T-helper 17 cell (primary cell): ENCODE measurements around the gene KEAP1. TPM values are rescaled to one million over a fixed set of nuclear protein-coding genes. Genes with fewer than 3 reads are reported as not detected.

Experiments used
- ATAC-seq: fragments of 150-1000 bp; cut with Tn5 transposase; 2 replicates; pipeline ENCODE4 v1.10.0; 2021; ENCODE audit warnings: mild to moderate bottlenecking, moderate library complexity
- DNase-seq, 3 donors: peaks; one replicate each; pipeline versions ENCODE4 v3.0.0 to v3.0.0-alpha.2; 2020 to 2021
- H3K9me3 ChIP-seq: one replicate; pipeline ENCODE4 v1.7.0; 2013; ENCODE audit warnings: low read length, mild to moderate bottlenecking; ENCODE audit not compliant: control insufficient read depth, poor library complexity, severe bottlenecking
- H3K27ac Mint-ChIP-seq: one replicate; pipeline ENCODE4 v1.8.0; 2022; ENCODE audit warnings: mild to moderate bottlenecking, moderate library complexity, mixed read lengths
- H3K27me3 Mint-ChIP-seq: one replicate; pipeline ENCODE4 v1.8.0; 2022; ENCODE audit warnings: mixed read lengths
- H3K36me3 Mint-ChIP-seq: one replicate; pipeline ENCODE4 v1.8.0; 2022; ENCODE audit warnings: low read depth, mixed read lengths
- H3K4me1 Mint-ChIP-seq: one replicate; pipeline ENCODE4 v1.8.0; 2022; ENCODE audit warnings: mild to moderate bottlenecking, mixed read lengths
- H3K4me3 Mint-ChIP-seq: one replicate; pipeline ENCODE4 v1.8.0; 2022; ENCODE audit warnings: mild to moderate bottlenecking, moderate library complexity, mixed read lengths
- total RNA-seq, 4 donors: library from RNA in 2 of 4; stranded (reverse) in 2 of 4; gene quantifications; one replicate each; pipeline ENCODE4 v1.2.3 and lab custom pipeline; 2022 to 2026

KEAP1 gene
- total RNA-seq, 2 donors from 2014 or later = 13.7 to 27.3 TPM

GRCh38 chr19:10518444-10519361 is 15.5 kb upstream of the KEAP1 start:
- no peak for ATAC-seq
- H3K27me3 Mint-ChIP-seq = peaks cover 53% of the 10 kb centered on the region

DNA sequence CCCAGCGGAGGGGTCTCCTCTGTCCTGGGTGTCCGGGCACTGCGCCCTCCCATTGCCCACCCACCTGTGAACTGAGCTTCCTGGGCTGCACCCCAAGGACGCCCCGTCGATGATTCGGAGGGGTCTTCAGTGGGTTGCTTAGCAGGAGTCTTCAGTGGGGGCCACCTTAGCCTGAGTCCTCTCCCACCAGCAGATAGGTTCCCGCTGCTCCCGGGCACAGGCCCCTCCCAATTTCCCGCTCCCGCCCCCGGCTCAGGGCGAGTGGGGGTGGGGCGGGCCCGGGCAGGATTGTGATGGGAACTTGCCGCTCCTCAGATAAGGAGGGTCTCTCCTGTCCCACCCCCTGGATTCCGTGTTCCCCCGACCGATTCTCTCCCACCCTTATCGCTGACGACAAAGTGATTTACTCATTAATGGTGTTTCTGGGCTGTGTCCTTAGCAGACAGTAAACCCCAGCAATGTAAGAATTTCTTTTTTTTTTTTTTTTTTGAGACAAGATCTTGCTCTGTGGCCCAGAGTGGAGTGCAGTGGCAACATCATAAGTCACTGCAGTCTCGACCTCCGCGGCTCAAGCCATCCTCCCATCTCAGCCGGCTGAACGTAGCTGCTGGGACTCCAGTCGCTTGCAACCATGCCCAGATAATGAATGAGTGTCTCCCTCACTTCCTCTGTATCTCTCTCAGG is 14.7 kb upstream of the KEAP1 start:
- H3K27ac Mint-ChIP-seq = no peak overlapping the region
- H3K4me3 Mint-ChIP-seq = peak overlapping the region; percentile 80
- DNase-seq (no peak), ATAC-seq (peak; percentile 36)
- peaks cover 19% of the 10 kb centered on the region for H3K36me3 Mint-ChIP-seq
- H3K27me3 Mint-ChIP-seq = peaks cover 61% of the 10 kb centered on the region
- H3K4me1 Mint-ChIP-seq = peaks cover 32% of the 10 kb centered on the region
- H3K9me3 ChIP-seq = no peaks in the 10 kb centered on the region

More at GRCh38 chr19:10518444-10519361, 15.5 kb upstream of the KEAP1 start:
- Mint-ChIP-seq H3K36me3 (peaks cover 15% of the 10 kb centered on the region), H3K4me1 (peaks cover 30% of the 10 kb centered on the region), H3K27ac (no peak overlapping the region), H3K4me3 (peak overlapping the region; percentile 80)
- H3K9me3 ChIP-seq = no peaks in the 10 kb centered on the region
- no peak for DNase-seq

DNA sequence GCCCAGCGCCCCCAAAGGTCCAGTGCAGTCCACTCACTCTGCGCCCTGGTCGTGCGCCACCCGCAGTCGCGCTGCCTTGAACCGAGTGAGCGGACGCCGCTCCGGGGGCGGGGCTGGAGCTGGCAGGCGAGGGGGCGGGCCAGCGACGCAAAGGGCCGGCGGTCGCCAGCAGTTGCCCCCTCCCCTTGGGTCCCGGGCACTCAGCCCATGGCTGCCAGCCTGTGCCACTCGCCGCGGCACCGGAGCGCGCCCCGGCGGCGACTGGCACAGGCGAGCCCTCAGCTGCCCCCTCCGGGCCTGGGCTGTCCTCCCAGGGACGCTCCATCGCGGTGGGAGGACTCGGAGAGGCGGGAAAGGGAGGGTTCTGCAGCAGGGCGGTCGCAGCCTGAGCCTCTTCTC is 14.2 kb upstream of the KEAP1 start, which contains the start of gene S1PR5:
Gene S1PR5 (minus strand): TSS at position 87 of the 399 bp plus-strand sequence. CDS start 2,436 bp downstream, outside the sequence.
- Mint-ChIP-seq H3K36me3 (peaks cover 19% of the 10 kb centered on the region), H3K27ac (no peak within 1 kb of the TSS), H3K4me3 (peak within 1 kb of the TSS; percentile 88), H3K4me1 (peaks cover 32% of the 10 kb centered on the region), H3K27me3 (peaks cover 64% of the 10 kb centered on the region)
- ATAC-seq (peak; percentile 18), DNase-seq (no peak)
- no peaks in the 10 kb centered on the region for H3K9me3 ChIP-seq

GRCh38 chr19:10516671-10517286 is 13.6 kb upstream of the KEAP1 start:
- Mint-ChIP-seq H3K36me3 (peaks cover 19% of the 10 kb centered on the region), H3K4me3 (peak overlapping the region; percentile 88), H3K27me3 (peaks cover 64% of the 10 kb centered on the region), H3K27ac (no peak overlapping the region), H3K4me1 (peaks cover 32% of the 10 kb centered on the region)
- H3K9me3 ChIP-seq = no peaks in the 10 kb centered on the region
- DNase-seq (no peak), ATAC-seq (no peak)

DNA sequence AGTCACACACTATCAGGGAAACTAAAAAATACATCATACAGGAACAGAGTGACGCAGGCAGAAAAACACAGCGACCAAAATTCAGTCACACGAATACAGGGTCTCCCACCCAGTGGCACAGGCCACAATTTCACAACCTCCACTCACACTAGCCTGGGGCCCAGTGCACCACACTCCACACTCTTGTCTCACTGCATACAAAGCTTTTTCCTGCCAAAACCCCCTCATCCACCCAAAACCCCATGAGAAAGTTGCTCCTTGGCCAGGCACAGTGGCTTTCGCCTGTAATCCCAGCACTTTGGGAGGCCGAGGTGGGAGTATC is 12.9 kb upstream of the KEAP1 start:
- no peaks in the 10 kb centered on the region for H3K9me3 ChIP-seq
- Mint-ChIP-seq H3K4me3 (peak overlapping the region; percentile 84), H3K4me1 (peaks cover 32% of the 10 kb centered on the region), H3K27me3 (peaks cover 64% of the 10 kb centered on the region), H3K36me3 (peaks cover 19% of the 10 kb centered on the region), H3K27ac (no peak overlapping the region)
- no peak for ATAC-seq
- no peak for DNase-seq

DNA sequence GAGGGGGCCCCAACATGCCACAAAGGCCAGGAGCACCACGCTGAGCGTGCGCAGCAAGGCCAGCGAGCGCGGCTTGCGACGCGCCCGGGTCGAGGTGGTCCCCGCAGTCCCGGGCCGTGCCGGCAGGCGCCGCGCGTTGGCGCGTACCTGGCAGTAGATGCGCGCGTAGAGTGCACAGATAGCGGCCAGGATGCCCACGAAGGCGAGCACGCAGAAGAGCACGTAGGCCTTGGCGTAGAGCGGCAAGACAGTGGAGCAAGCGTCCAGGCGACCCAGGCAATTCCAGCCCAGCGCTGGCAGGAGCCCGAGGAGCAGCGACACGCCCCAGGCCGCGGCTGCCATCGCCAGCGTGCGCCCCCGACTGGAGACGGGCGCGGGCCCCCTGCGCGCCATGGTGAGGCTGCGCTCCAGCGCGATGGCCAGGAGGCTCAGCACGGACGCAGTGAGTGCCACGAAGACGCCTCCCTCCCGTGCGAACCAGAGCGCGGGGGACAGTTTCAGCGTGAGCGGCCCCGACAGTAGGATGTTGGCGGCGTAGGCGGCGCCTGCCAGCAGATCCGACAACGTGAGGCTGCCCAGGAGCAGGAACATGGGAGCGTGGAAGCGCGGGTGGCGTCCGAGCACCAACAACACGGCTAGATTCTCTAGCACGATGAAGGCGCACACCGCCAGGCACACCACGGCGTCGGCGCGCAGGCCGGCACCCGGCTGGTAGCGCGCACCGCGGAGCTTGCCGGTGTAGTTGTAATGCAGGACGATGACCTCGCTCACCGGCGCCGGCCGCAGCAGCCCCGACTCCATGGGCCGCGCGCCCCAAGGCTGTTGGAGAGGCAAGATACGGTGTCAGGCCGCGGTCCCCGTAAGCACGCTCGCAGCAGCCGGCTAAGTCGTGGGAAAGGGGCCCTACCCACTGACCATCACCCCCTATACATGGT is 11.3 kb upstream of the KEAP1 start:
- H3K36me3 Mint-ChIP-seq = peaks cover 17% of the 10 kb centered on the region
- no peaks in the 10 kb centered on the region for H3K9me3 ChIP-seq
- H3K4me3 Mint-ChIP-seq = no peak overlapping the region
- H3K27me3 Mint-ChIP-seq = peaks cover 57% of the 10 kb centered on the region
- H3K4me1 Mint-ChIP-seq = peaks cover 32% of the 10 kb centered on the region
- peak; percentile 75 for ATAC-seq
- no peak overlapping the region for H3K27ac Mint-ChIP-seq
- peak in 1 of 3 donors; percentile 24 for DNase-seq

- H3K9me3 ChIP-seq = no peaks in the 10 kb centered on the region
- H3K27ac Mint-ChIP-seq = no peak overlapping the region
- H3K4me1 Mint-ChIP-seq = peaks cover 23% of the 10 kb centered on the region
- DNase-seq (no peak), ATAC-seq (no peak)
- H3K27me3 Mint-ChIP-seq = peaks cover 44% of the 10 kb centered on the region
- H3K36me3 Mint-ChIP-seq = peaks cover 13% of the 10 kb centered on the region
- no peak overlapping the region for H3K4me3 Mint-ChIP-seq
These were observed 10.1 kb upstream of the KEAP1 start for GRCh38 chr19:10513223-10513622.

DNA sequence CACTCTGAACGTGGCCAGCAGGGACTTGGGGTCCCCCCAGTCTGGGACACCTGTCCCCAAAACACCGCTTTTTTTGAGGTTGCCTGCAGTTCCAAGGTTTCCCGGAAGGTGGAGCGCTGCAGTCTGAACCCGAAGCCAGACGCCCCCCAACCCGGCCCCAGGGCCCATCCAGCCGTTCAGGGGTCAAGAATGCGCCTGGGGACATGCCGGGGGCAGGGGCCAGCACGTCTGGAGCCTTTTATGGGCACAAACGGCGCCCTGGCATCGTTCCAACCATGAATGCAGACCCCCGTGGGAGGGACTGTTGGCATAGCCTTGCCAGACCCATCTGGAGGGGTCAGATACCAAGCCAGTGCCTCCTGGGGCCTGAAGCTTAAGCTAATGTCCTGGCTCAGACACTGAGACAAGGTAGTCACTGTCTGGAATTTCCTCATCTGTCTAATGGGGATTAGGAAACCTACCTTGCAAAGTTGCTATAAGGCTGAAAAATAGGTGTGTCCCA is 7.2 kb upstream of the KEAP1 start:
- DNase-seq (peak; percentile 40 to 65 (median 41)), ATAC-seq (no peak)
- no peaks in the 10 kb centered on the region for H3K9me3 ChIP-seq
- Mint-ChIP-seq H3K27ac (no peak overlapping the region), H3K4me1 (peaks cover 12% of the 10 kb centered on the region), H3K4me3 (no peak overlapping the region), H3K27me3 (peaks cover 23% of the 10 kb centered on the region), H3K36me3 (peaks cover 4% of the 10 kb centered on the region)

DNA sequence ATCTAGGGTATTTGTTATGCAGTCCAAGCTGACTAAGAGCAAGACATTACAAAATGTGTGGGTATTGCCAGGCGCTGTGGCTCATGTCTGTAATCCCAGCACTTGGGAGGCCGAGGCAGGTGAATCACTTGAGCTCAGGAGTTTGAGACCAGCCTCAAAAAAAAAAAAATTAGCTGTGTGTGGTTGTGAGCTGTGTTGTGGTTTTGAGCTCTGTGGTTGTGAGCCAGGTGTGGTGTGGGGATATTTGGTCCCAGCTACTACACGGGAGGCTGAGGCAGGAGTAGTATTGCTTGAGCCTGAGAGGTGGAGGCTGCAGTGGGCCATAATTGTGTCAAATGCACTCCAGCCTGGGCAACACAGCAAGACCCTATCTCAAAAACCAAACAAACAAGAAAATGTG is 5.6 kb upstream of the KEAP1 start:
- Mint-ChIP-seq H3K4me1 (peaks cover 14% of the 10 kb centered on the region), H3K4me3 (peak overlapping the region; percentile 53), H3K36me3 (peaks cover 4% of the 10 kb centered on the region), H3K27ac (peak overlapping the region; percentile 60), H3K27me3 (peaks cover 11% of the 10 kb centered on the region)
- ATAC-seq (peak; percentile 41), DNase-seq (no peak)
- no peaks in the 10 kb centered on the region for H3K9me3 ChIP-seq

DNA sequence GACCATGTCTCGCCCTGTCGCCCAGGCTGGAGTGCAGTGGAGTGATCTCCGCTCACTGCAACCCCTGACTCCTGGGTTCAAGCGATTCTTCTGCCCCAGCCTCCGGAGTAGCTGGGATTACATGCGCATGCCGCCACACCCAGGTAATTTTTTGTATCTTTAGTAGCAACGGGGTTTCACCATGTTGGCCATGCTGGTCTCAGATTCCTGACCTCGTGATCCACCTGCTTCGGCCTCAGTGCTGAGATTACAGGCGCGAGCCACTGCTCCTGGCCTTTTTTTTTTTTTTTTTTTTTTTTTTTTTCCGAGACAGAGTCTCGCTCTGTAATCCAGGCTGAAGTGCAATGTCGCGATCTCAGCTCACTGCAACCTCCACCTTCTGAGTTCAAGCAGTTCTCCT is 4.9 kb upstream of the KEAP1 start:
- peaks cover 4% of the 10 kb centered on the region for H3K27me3 Mint-ChIP-seq
- H3K9me3 ChIP-seq = no peaks in the 10 kb centered on the region
- peaks cover 15% of the 10 kb centered on the region for H3K4me1 Mint-ChIP-seq
- no peaks in the 10 kb centered on the region for H3K36me3 Mint-ChIP-seq
- no peak for ATAC-seq
- no peak for DNase-seq
- no peak overlapping the region for H3K4me3 Mint-ChIP-seq
- H3K27ac Mint-ChIP-seq = peak overlapping the region; percentile 60

DNA sequence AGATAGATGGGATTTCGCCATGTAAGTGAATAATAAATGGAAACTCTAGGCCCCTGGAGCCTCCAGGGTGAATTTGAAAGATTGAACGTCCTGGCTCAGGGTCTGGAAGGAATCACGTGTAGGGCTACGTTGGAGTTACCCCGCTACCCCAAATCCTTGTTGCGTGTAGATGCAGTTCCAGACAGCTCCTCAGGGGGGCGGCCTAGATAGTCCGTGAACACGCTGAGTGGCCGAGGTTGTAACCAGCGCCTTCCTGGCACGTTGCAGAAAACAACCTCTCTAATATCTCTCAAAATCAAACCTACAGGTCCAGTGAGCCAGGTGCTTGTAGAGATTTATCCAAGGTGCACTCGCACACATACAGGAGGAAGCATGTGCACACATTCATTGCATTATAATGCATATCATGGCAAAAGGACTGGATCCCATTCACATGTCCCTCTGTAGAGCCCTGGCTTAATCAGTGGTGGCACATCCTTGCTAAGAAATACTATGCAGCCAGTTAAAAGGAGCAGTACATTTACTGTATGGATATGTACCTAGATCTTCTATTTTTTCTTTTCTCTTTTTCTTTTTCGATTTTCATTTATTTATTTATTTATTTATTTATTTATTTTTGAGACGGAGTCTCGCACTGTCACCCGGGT is 2.5 kb upstream of the KEAP1 start:
- H3K27ac Mint-ChIP-seq = peak overlapping the region; percentile 78
- H3K36me3 Mint-ChIP-seq = no peaks in the 10 kb centered on the region
- peaks cover 21% of the 10 kb centered on the region for H3K4me1 Mint-ChIP-seq
- DNase-seq (peak; percentile 58 to 80 (median 60)), ATAC-seq (peak; percentile 54)
- H3K9me3 ChIP-seq = no peaks in the 10 kb centered on the region
- no peaks in the 10 kb centered on the region for H3K27me3 Mint-ChIP-seq
- H3K4me3 Mint-ChIP-seq = peak overlapping the region; percentile 28

DNA sequence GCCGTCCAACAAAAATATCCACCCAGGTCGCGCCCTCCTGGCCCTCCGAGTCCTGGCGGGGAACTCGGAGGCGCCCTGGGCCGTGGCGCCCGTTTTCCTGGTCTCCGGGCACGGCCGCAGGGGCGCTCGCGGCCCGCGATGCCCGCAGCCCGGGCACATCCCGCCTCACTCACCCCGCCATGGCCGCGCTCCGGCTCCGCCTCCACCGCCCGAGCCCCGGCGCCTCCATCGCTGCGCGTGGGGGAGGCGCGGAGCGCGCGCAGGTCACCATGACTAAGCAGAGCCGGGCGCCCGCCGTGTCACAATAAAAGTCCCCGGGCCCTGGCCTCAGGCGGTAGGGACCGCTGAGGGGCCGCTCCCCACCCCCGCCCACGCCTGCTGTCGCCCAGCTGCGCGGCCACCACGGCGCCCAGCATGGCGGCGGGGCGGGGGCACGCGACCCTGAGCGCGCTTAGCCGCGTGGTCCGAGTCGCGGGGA is 593 bp downstream of the KEAP1 start:
- peak overlapping the region; percentile 74 for H3K27ac Mint-ChIP-seq
- no peaks in the 10 kb centered on the region for H3K9me3 ChIP-seq
- DNase-seq = peak; percentile 78 to 84 (median 79)
- ATAC-seq = peak; percentile 94
- H3K36me3 Mint-ChIP-seq = no peaks in the 10 kb centered on the region
- no peaks in the 10 kb centered on the region for H3K27me3 Mint-ChIP-seq
- peaks cover 29% of the 10 kb centered on the region for H3K4me1 Mint-ChIP-seq
- H3K4me3 Mint-ChIP-seq = peak overlapping the region; percentile 89
